GM12878 (cell line): ENCODE data around the gene CASP6. TPM values are rescaled to one million over a fixed set of nuclear protein-coding genes. Genes with fewer than 3 reads are reported as not detected.

ENCODE experiments used
- ATAC-seq: fragments of 200-7000 bp; cut with Tn5 transposase; 3 replicates; pipeline ENCODE4 v1.9.1; 2020; ENCODE audit warnings: mild to moderate bottlenecking, moderate library complexity
- BruUV-seq: library from RNA; stranded (reverse); fragments of 400-500 nt; replicated peaks from 2 replicates; lab custom pipeline; 2021; lab: Mats Ljungman, UMichigan
- CTCF ChIA-PET: fragments of 300-600 bp; sonication (Branson Sonifier 250); formaldehyde crosslinking; extraction: SDS; loops from one replicate; lab custom pipeline; 2021; ENCODE audit warnings: inconsistent platforms; lab: Yijun Ruan, JAX
- POLR2A ChIA-PET: fragments of 350-600 bp; formaldehyde crosslinking; extraction: SDS; loops from one replicate; lab custom pipeline; 2021; ENCODE audit warnings: inconsistent platforms; lab: Charles Lee
- RAD21 ChIA-PET: fragments of 300-600 bp; sonication (Branson Sonifier 250); formaldehyde crosslinking; loops from one replicate; lab custom pipeline; 2023; ENCODE audit warnings: antibody characterized with exemption; ENCODE audit not compliant: unreplicated experiment; lab: Charles Lee
- SMC1A ChIA-PET: fragments of 300-600 bp; sonication (Branson Sonifier 250); formaldehyde crosslinking; loops from one replicate; lab custom pipeline; 2023; ENCODE audit not compliant: unreplicated experiment, uncharacterized antibody; lab: Charles Lee
- DNase-seq: peaks from one replicate; pipeline ENCODE4 v3.0.0-alpha.2; 2011; ENCODE audit warnings: low read depth, low spot score
- FAIRE-seq: peaks from 3 replicates; lab custom pipeline; 2011; peaks lifted over from hg19 to GRCh38; lab: Jason Lieb, UNC
- H2AFZ ChIP-seq: 2 replicates; pipeline ENCODE4 v1.6.0; 2011; ENCODE audit warnings: low read depth, low read length, control low read depth; ENCODE audit not compliant: control insufficient read depth
- H3K27ac ChIP-seq: 2 replicates; pipeline ENCODE4 v1.5.1; 2011; ENCODE audit warnings: control low read depth; ENCODE audit not compliant: control insufficient read depth, insufficient read depth
- H3K27me3 ChIP-seq, 2 experiments: replicated peaks in 1 of 2; 2 replicates each; pipeline versions ENCODE4 v1.6.0 to v1.6.1; 2011; ENCODE audit warnings: low read length in 1 of 2; ENCODE audit not compliant: control insufficient read depth in 2 of 2, insufficient read depth in 2 of 2
- H3K36me3 ChIP-seq, 2 experiments: 2 replicates each; pipeline ENCODE4 v1.5.1; 2011; ENCODE audit warnings: low read length in 1 of 2; ENCODE audit not compliant: control insufficient read depth in 2 of 2, insufficient read depth in 2 of 2
- H3K4me1 ChIP-seq: 2 replicates; pipeline ENCODE4 v1.6.1; 2011; ENCODE audit warnings: mild to moderate bottlenecking, low read length, moderate library complexity, mixed read lengths; ENCODE audit not compliant: control insufficient read depth, insufficient read depth
- H3K4me2 ChIP-seq: 2 replicates; pipeline ENCODE4 v1.6.0; 2011; ENCODE audit warnings: control low read depth; ENCODE audit not compliant: control insufficient read depth, insufficient read depth
- H3K4me3 ChIP-seq: fragments of 200-600 bp; sonication (generic); 2 replicates; pipeline ENCODE4 v1.5.1; 2016
- H3K79me2 ChIP-seq: 2 replicates; pipeline ENCODE4 v1.6.0; 2011; ENCODE audit warnings: low read length; ENCODE audit not compliant: control insufficient read depth, insufficient read depth
- H3K9ac ChIP-seq: 2 replicates; pipeline ENCODE4 v1.8.0; 2011; ENCODE audit warnings: low read length, control low read depth, mixed read lengths; ENCODE audit not compliant: control insufficient read depth, insufficient read depth
- H3K9me3 ChIP-seq: replicated peaks from 3 replicates; pipeline ENCODE4 v1.5.1; 2011; ENCODE audit warnings: mild to moderate bottlenecking, low read length; ENCODE audit not compliant: control insufficient read depth, insufficient read depth
- H4K20me1 ChIP-seq: 2 replicates; pipeline ENCODE4 v1.6.0; 2011; ENCODE audit not compliant: control insufficient read depth, insufficient read depth
- ATF7 ChIP-seq: fragments of 450-650 bp; IDR thresholded peaks from 2 replicates; pipeline ENCODE4 v1.6.1; 2016; ENCODE audit warnings: low read depth, mild to moderate bottlenecking
- BACH1 ChIP-seq: fragments of 450-650 bp; IDR thresholded peaks from 2 replicates; pipeline ENCODE4 v1.6.1; 2017; ENCODE audit warnings: mild to moderate bottlenecking, borderline replicate concordance
- BCL11A ChIP-seq: IDR thresholded peaks from 2 replicates; pipeline ENCODE4 v1.6.1; 2011; ENCODE audit warnings: low read depth, low read length
- CBFB ChIP-seq: IDR thresholded peaks from 2 replicates; pipeline ENCODE4 v1.6.1; 2016; ENCODE audit warnings: antibody characterized with exemption, low read depth
- JUNB ChIP-seq: IDR thresholded peaks from 2 replicates; pipeline ENCODE4 v1.6.1; 2016; ENCODE audit warnings: antibody characterized with exemption, mild to moderate bottlenecking
- MYB ChIP-seq: fragments of 150-350 bp; IDR thresholded peaks from 2 replicates; pipeline ENCODE4 v1.6.1; 2014; ENCODE audit warnings: mild to moderate bottlenecking, low read depth, low read length, borderline replicate concordance
- NR2F1 ChIP-seq: fragments of 450-650 bp; conservative IDR thresholded peaks from 2 replicates; pipeline ENCODE4 v1.6.1; 2017; ENCODE audit warnings: mild to moderate bottlenecking
- POU2F2 ChIP-seq: IDR thresholded peaks from 3 replicates; pipeline ENCODE4 v1.6.1; 2011; ENCODE audit warnings: low read depth, mild to moderate bottlenecking, low read length, borderline replicate concordance
- TAF1 ChIP-seq: IDR thresholded peaks from 2 replicates; pipeline ENCODE4 v1.6.1; 2011; ENCODE audit warnings: mild to moderate bottlenecking, low read depth, low read length, borderline replicate concordance
- ZNF217 ChIP-seq: fragments of 450-650 bp; IDR thresholded peaks from 2 replicates; pipeline ENCODE4 v1.6.1; 2017; ENCODE audit warnings: antibody characterized with exemption, mild to moderate bottlenecking
- WGBS: methylation state at CpG from one replicate; pipeline ENCODE4 v1.1.6; 2016; ENCODE audit warnings: low lambda C conversion rate; ENCODE audit not compliant: insufficient replicate concordance, insufficient coverage; ENCODE audit errors: missing lambda C conversion rate; 5-methylcytosine and 5-hydroxymethylcytosine counted together
- in situ Hi-C: fragments of 300-500 bp; cut with MboI; formaldehyde crosslinking; loops from 9 replicates; pipeline ENCODE4 v1.14.3; 2018; ENCODE audit warnings: mixed read lengths
- intact Hi-C: fragments of 100-400 bp; cut with micrococcal nuclease; formaldehyde crosslinking; loops from one replicate; pipeline ENCODE4 v1.14.2; 2022; ENCODE audit not compliant: unreplicated experiment
- polyA plus RNA-seq, 11 experiments: library from polyadenylated mRNA; depleted of rRNA in 4 of 11; unstranded in 6 of 11; stranded (reverse) in 5 of 11; fragments of >200 nt; fragmentation: Nextera tagmentation in 4 of 11; fragmentation: Illumina TruSeq in 1 of 11; extraction: Ambion mirVana in 4 of 11; extraction: Trizol in 1 of 11; gene quantifications; 1 replicate in 1 of 11; 2 replicates in 10 of 11; pipeline versions ENCODE4 v1.2.1 to v1.2.3, GENCODE V29; 2011 to 2016; ENCODE audit warnings: inconsistent platforms in 2 of 11, missing spikeins in 2 of 11, low read depth in 1 of 11
- total RNA-seq, 4 experiments: library from RNA; depleted of rRNA in 3 of 4; stranded (reverse); fragments of >200 nt in 3 of 4; fragmentation: Illumina TruSeq in 1 of 4; extraction: Trizol in 1 of 4; gene quantifications; 2 replicates each; pipeline versions ENCODE4 v1.2.1 to v1.2.3, GENCODE V29; 2013 to 2021
- TF ChIP-seq, protein P1 (sequence below): fragments of 150-350 bp; IDR thresholded peaks from 2 replicates; pipeline ENCODE4 v1.6.1; 2014; ENCODE audit warnings: mild to moderate bottlenecking, low read depth, low read length
- TF ChIP-seq, protein P2 (sequence below): fragments of 450-650 bp; formaldehyde crosslinking; IDR thresholded peaks from 2 replicates; pipeline ENCODE4 v1.4.0; 2022; ENCODE audit warnings: mild to moderate bottlenecking, moderate library complexity

The CASP6 gene
- total and polyA plus RNA-seq, 10 of the 15 experiments (the other 5 are each of a cell fraction or from before 2014, with no cell fraction given), result 20.0 to 66.8 (median 30.8) TPM

DNA sequence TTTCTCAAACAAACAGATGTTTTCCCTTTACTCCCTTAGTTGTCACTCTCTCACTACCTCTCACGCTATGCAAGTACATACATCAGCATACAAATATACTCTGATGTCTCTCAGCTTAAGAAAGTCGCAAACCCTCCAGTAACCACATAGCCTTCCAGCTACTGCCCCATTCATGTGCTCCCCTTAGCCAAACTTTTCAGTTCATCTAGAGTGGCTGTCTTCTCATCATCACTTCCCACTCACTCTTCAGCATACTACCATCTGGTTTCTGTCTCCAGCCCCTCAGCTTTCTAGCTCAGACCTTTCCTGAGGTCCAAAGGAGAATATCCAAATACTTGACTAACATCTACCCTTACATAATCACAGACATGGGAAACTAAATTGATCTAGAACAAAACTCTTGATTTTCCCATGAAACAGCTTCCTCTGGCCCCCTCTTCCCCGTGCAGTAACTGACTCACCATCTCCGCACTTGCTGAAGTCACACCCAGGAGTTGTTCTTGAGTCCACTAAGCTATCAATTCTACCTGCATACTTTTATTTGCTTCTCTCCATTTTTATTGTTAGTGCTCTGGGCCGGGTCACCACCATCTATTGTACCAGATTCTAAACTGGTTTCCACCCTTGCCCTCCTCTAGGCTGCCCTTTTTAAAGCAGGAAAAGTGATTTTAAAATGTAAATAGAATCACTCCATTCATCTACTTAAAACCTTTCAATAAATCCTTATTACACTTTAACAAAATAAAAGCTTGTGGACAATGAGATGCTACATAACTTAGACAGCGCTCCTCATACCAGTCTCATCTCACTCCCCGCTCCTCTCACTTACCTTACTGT lies 57.2 kb downstream of the CASP6 start:
- BruUV-seq, result no TSS peak
- H3K4me3 ChIP-seq, result no peak overlapping the region
- ATAC-seq, result no peak
- POLR2A ChIA-PET, result no interaction called here
- no peaks in the 10 kb centered on the region; the same call in 2 of the 3 replicates for H3K9me3 ChIP-seq
- H3K9ac ChIP-seq, result no peak overlapping the region
- intact Hi-C loops (no loop called here), in situ Hi-C loops (no loop called here)
- no peaks in the 10 kb centered on the region; the same call in none of the 2 replicates for H3K79me2 ChIP-seq
- H2AFZ ChIP-seq, result no peak overlapping the region
- H3K27me3 ChIP-seq, result no peaks in the 10 kb centered on the region
- RAD21 ChIA-PET, result interaction anchor here (0.6 kb wide), 1 partner anchor 207 kb away, joined by 3 read pairs; no protein-coding TSS in a partner anchor
- no peak overlapping the region for H3K27ac ChIP-seq
- no peak overlapping the region for H3K4me2 ChIP-seq
- CTCF ChIA-PET, result no interaction called here
- WGBS, result 94% methylated on average over 7 of the region's 7 CpGs
- H3K4me1 ChIP-seq, result peaks cover 28% of the 10 kb centered on the region
- DNase-seq, result no peak
- no peak for FAIRE-seq
- no peaks in the 10 kb centered on the region for H4K20me1 ChIP-seq
- no peak for TF ChIP-seq TAF1
- no peak for TF ChIP-seq JUNB
- H3K36me3 ChIP-seq, result no peaks in the 10 kb centered on the region
- SMC1A ChIA-PET, result interaction anchor here (0.6 to 1.4 kb wide), 3 partner anchors 9 to 111 kb away, joined by 3 read pairs; no protein-coding TSS in a partner anchor

DNA sequence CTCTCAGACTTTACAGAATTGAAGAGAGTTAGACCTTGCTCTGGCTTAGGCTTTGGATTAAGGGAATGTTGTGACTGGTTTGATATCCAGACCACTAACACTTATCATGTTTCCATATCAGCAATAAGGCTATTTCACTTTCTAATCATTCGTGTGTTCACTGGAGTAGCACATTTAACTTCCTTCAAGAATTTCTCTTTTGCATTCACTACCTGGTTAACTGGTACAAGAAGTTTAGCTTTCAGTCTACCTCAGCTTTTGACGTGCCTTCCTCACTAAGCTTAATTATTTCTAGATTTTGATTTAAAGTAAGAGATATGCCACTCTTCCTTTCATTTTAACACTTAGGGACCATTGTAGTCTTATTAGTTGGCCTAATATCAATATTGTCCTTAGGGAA lies 62.6 kb downstream of the CASP6 start:
- RAD21 ChIA-PET, result no interaction called here
- peak; percentile 24; the same call in 2 of the 3 replicates for ATAC-seq
- no peaks in the 10 kb centered on the region for H3K27me3 ChIP-seq
- no peak for FAIRE-seq
- no peak overlapping the region for H3K9ac ChIP-seq
- 0% methylated on average over 2 of the region's 2 CpGs for WGBS
- POLR2A ChIA-PET, result no interaction called here
- H3K79me2 ChIP-seq, result no peaks in the 10 kb centered on the region
- no peaks in the 10 kb centered on the region for H3K4me1 ChIP-seq
- H3K36me3 ChIP-seq, result no peaks in the 10 kb centered on the region
- no peak overlapping the region for H3K4me3 ChIP-seq
- H3K4me2 ChIP-seq, result no peak overlapping the region
- CTCF ChIA-PET, result no interaction called here
- SMC1A ChIA-PET, result interaction anchor here (1.0 to 1.3 kb wide), 2 partner anchors 10 to 11 kb away, joined by 3 to 7 read pairs; no protein-coding TSS in a partner anchor
- intact Hi-C loops (no loop called here), in situ Hi-C loops (no loop called here)
- no peak overlapping the region for H2AFZ ChIP-seq
- no peaks in the 10 kb centered on the region; the same call in 2 of the 3 replicates for H3K9me3 ChIP-seq
- no peaks in the 10 kb centered on the region for H4K20me1 ChIP-seq
- no peak for DNase-seq
- no peak overlapping the region for H3K27ac ChIP-seq
- BruUV-seq, result no TSS peak
- no peak for TF ChIP-seq ATF7
- no peak for TF ChIP-seq BCL11A
- 0 out of 2 replicates have a peak, but pooled peaks have one; percentile 18 for TF ChIP-seq NR2F1
- no peak for TF ChIP-seq MYB
- TF ChIP-seq BACH1, result no peak
- TF ChIP-seq, protein P1, sequence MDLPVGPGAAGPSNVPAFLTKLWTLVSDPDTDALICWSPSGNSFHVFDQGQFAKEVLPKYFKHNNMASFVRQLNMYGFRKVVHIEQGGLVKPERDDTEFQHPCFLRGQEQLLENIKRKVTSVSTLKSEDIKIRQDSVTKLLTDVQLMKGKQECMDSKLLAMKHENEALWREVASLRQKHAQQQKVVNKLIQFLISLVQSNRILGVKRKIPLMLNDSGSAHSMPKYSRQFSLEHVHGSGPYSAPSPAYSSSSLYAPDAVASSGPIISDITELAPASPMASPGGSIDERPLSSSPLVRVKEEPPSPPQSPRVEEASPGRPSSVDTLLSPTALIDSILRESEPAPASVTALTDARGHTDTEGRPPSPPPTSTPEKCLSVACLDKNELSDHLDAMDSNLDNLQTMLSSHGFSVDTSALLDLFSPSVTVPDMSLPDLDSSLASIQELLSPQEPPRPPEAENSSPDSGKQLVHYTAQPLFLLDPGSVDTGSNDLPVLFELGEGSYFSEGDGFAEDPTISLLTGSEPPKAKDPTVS, result no peak
- TF ChIP-seq, protein P2, sequence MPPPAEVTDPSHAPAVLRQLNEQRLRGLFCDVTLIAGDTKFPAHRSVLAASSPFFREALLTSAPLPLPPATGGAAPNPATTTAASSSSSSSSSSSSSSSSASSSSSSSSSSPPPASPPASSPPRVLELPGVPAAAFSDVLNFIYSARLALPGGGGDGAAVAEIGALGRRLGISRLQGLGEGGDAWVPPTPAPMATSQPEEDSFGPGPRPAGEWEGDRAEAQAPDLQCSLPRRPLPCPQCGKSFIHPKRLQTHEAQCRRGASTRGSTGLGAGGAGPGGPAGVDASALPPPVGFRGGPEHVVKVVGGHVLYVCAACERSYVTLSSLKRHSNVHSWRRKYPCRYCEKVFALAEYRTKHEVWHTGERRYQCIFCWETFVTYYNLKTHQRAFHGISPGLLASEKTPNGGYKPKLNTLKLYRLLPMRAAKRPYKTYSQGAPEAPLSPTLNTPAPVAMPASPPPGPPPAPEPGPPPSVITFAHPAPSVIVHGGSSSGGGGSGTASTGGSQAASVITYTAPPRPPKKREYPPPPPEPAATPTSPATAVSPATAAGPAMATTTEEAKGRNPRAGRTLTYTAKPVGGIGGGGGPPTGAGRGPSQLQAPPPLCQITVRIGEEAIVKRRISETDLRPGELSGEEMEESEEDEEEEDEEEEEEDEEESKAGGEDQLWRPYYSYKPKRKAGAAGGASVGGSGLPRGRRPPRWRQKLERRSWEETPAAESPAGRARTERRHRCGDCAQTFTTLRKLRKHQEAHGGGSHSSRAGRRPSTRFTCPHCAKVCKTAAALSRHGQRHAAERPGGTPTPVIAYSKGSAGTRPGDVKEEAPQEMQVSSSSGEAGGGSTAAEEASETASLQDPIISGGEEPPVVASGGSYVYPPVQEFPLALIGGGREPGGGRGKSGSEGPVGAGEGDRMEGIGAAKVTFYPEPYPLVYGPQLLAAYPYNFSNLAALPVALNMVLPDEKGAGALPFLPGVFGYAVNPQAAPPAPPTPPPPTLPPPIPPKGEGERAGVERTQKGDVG (CRISPR knock-in tag), result no peak
- peak; percentile 65; the same call in 1 of the 2 replicates for TF ChIP-seq ZNF217
- TF ChIP-seq CBFB, result no peak
- no peak for TF ChIP-seq POU2F2
- peak; percentile 47 for TF ChIP-seq JUNB
